Urinary bladder (tissue), 4 donors: Measurements from ENCODE around the gene GRAMD1B. TPM values are rescaled to one million over a fixed set of nuclear protein-coding genes. Genes with fewer than 3 reads are reported as not detected.

Source experiments
- DNase-seq: peaks from one replicate; pipeline ENCODE4 v3.0.0-alpha.2; 2015; ENCODE audit errors: extremely low spot score
- H3K27ac ChIP-seq: one replicate; pipeline ENCODE4 v1.5.1; 2013; ENCODE audit warnings: low read depth, mild to moderate bottlenecking, moderate library complexity
- H3K36me3 ChIP-seq: one replicate; pipeline ENCODE4 v1.6.1; 2013; ENCODE audit warnings: mild to moderate bottlenecking, moderate library complexity; ENCODE audit not compliant: insufficient read depth
- H3K4me1 ChIP-seq: one replicate; pipeline ENCODE4 v1.6.1; 2013; ENCODE audit warnings: mild to moderate bottlenecking, moderate library complexity; ENCODE audit not compliant: insufficient read depth
- H3K4me3 ChIP-seq: one replicate; pipeline ENCODE4 v1.5.1; 2013; ENCODE audit warnings: low read depth, low read length
- WGBS: extraction: QIAGEN DNeasy Blood & Tissue Kit; methylation state at CpG from one replicate; pipeline ENCODE4 v1.1.7; 2013; 5-methylcytosine and 5-hydroxymethylcytosine counted together
- polyA plus RNA-seq: library from polyadenylated mRNA; stranded (reverse); fragments of 200-250 nt; gene quantifications from one replicate; pipeline ENCODE4 v1.2.3, GENCODE V29; 2013
- total RNA-seq: library from RNA; depleted of rRNA; stranded (reverse); fragments of >200 nt; gene quantifications from one replicate; pipeline ENCODE4 v1.2.3, GENCODE V29; 2014
- donor health status: healthy with polysubstance abuse.
- donor health status: healthy.

Gene GRAMD1B
- total and polyA plus RNA-seq, 2 donors = 0.84 to 5.9 TPM

GRCh38 chr11:123580557-123581275 lies 150.6 kb downstream of the GRAMD1B start:
- Histone ChIP-seq H3K27ac (no peak overlapping the region), H3K4me1 (no peaks in the 10 kb centered on the region), H3K4me3 (no peak overlapping the region), H3K36me3 (no peaks in the 10 kb centered on the region)
- DNase-seq = no peak
- WGBS = 11% methylated on average over 25 of the region's 25 CpGs

- no peak for DNase-seq
- no peaks in the 10 kb centered on the region for H3K36me3 ChIP-seq
- H3K27ac ChIP-seq = no peak overlapping the region
- no peak overlapping the region for H3K4me3 ChIP-seq
- no peaks in the 10 kb centered on the region for H3K4me1 ChIP-seq
- WGBS = 88% methylated on average over 22 of the region's 22 CpGs
These were observed 151.8 kb downstream of the GRAMD1B start for GRCh38 chr11:123581651-123582399.

- no peak for DNase-seq
These were observed 153.0 kb downstream of the GRAMD1B start for GRCh38 chr11:123582992-123583504.

GRCh38 chr11:123584186-123584585 lies 154.1 kb downstream of the GRAMD1B start:
- WGBS = 89% methylated on average over 4 of the region's 4 CpGs
- Histone ChIP-seq H3K36me3 (no peaks in the 10 kb centered on the region), H3K27ac (no peak overlapping the region), H3K4me3 (no peak overlapping the region), H3K4me1 (no peaks in the 10 kb centered on the region)
- DNase-seq = no peak

More at GRCh38 chr11:123582992-123583504, 153.0 kb downstream of the GRAMD1B start:
- Histone ChIP-seq H3K36me3 (no peaks in the 10 kb centered on the region), H3K27ac (no peak overlapping the region), H3K4me1 (no peaks in the 10 kb centered on the region), H3K4me3 (no peak overlapping the region)
- 94% methylated on average over 12 of the region's 12 CpGs for WGBS

- no peaks in the 10 kb centered on the region for H3K4me1 ChIP-seq
- no peak overlapping the region for H3K27ac ChIP-seq
- H3K4me3 ChIP-seq = no peak overlapping the region
- no peak for DNase-seq
- WGBS = 80% methylated on average over 7 of the region's 7 CpGs
- H3K36me3 ChIP-seq = no peaks in the 10 kb centered on the region
These were observed 154.7 kb downstream of the GRAMD1B start for GRCh38 chr11:123584737-123585136.

GRCh38 chr11:123585206-123585605 lies 155.1 kb downstream of the GRAMD1B start:
- 82% methylated on average over 5 of the region's 5 CpGs for WGBS
- Histone ChIP-seq H3K36me3 (no peaks in the 10 kb centered on the region), H3K4me1 (no peaks in the 10 kb centered on the region), H3K27ac (no peak overlapping the region), H3K4me3 (no peak overlapping the region)
- no peak for DNase-seq

- no peak for DNase-seq
- Histone ChIP-seq H3K4me1 (no peaks in the 10 kb centered on the region), H3K27ac (no peak overlapping the region), H3K4me3 (no peak overlapping the region), H3K36me3 (no peaks in the 10 kb centered on the region)
- WGBS = 38% methylated on average over 5 of the region's 5 CpGs
These were observed 155.6 kb downstream of the GRAMD1B start for GRCh38 chr11:123585706-123586105.

GRCh38 chr11:123586568-123586967 lies 156.5 kb downstream of the GRAMD1B start:
- Histone ChIP-seq H3K4me1 (no peaks in the 10 kb centered on the region), H3K27ac (no peak overlapping the region), H3K4me3 (no peak overlapping the region), H3K36me3 (no peaks in the 10 kb centered on the region)
- 86% methylated on average over 8 of the region's 8 CpGs for WGBS
- DNase-seq = no peak

GRCh38 chr11:123587044-123587443 lies 157.0 kb downstream of the GRAMD1B start:
- H3K27ac ChIP-seq = no peak overlapping the region
- WGBS = 94% methylated on average over 2 of the region's 2 CpGs
- H3K4me1 ChIP-seq = no peaks in the 10 kb centered on the region
- no peak overlapping the region for H3K4me3 ChIP-seq
- no peak for DNase-seq
- H3K36me3 ChIP-seq = no peaks in the 10 kb centered on the region

GRCh38 chr11:123587559-123587958 lies 157.5 kb downstream of the GRAMD1B start:
- H3K4me1 ChIP-seq = no peaks in the 10 kb centered on the region
- WGBS = 95% methylated on average over 6 of the region's 6 CpGs
- no peaks in the 10 kb centered on the region for H3K36me3 ChIP-seq
- no peak overlapping the region for H3K27ac ChIP-seq
- DNase-seq = no peak
- H3K4me3 ChIP-seq = no peak overlapping the region

- no peaks in the 10 kb centered on the region for H3K4me1 ChIP-seq
These were observed 158.2 kb downstream of the GRAMD1B start for GRCh38 chr11:123588117-123588863.

GRCh38 chr11:123588864-123589262 lies 158.8 kb downstream of the GRAMD1B start:
- no peak overlapping the region for H3K27ac ChIP-seq
- DNase-seq = no peak
- WGBS = 98% methylated on average over 5 of the region's 5 CpGs
- H3K36me3 ChIP-seq = no peaks in the 10 kb centered on the region
- no peaks in the 10 kb centered on the region for H3K4me1 ChIP-seq
- H3K4me3 ChIP-seq = no peak overlapping the region

More at GRCh38 chr11:123588117-123588863, 158.2 kb downstream of the GRAMD1B start:
- WGBS = 84% methylated on average over 14 of the region's 14 CpGs
- Histone ChIP-seq H3K36me3 (no peaks in the 10 kb centered on the region), H3K4me3 (no peak overlapping the region), H3K27ac (no peak overlapping the region)
- DNase-seq = no peak

GRCh38 chr11:123590296-123590912 lies 160.3 kb downstream of the GRAMD1B start:
- H3K36me3 ChIP-seq = no peaks in the 10 kb centered on the region
- 57% methylated on average over 11 of the region's 11 CpGs for WGBS
- no peaks in the 10 kb centered on the region for H3K4me1 ChIP-seq
- H3K27ac ChIP-seq = no peak overlapping the region
- no peak for DNase-seq
- no peak overlapping the region for H3K4me3 ChIP-seq
